Cardiac septum (tissue), 1 donor: ENCODE measurements around the gene CLTB. TPM values are rescaled to one million over a fixed set of nuclear protein-coding genes. Genes with fewer than 3 reads are reported as not detected.

ENCODE experiments used
- DNase-seq: peaks from one replicate; pipeline ENCODE4 v3.0.0-alpha.2; 2020; ENCODE audit warnings: low spot score
- intact Hi-C: fragments of 100-400 bp; cut with DNase I; formaldehyde crosslinking; loops from one replicate; pipeline ENCODE4 v1.14.0; 2022
- microRNA-seq: library from miRNA; unstranded; fragments of <30 nt; microRNA quantifications from one replicate; pipeline ENCODE4 v1.2.0, GENCODE V29; 2020
- total RNA-seq: library from RNA; stranded (reverse); fragmentation: NEBNext Ultra II Directional; extraction: Animal tissue kit (Norgen Biotek cat#: 25700); gene quantifications from one replicate; pipeline ENCODE4 v1.2.1, GENCODE V29; 2021
- donor health status: DM: no; HTN: no; CAD: no.

The CLTB gene
- total RNA-seq, 1 donor from 2014 or later, result 252 TPM

- intact Hi-C loops, result loop anchor here (5.0 kb wide), 1 partner anchor 180 kb away; no protein-coding TSS in a partner anchor
- DNase-seq, result no peak
These were observed 54.2 kb downstream of the CLTB start for GRCh38 chr5:176362233-176362490.

DNA sequence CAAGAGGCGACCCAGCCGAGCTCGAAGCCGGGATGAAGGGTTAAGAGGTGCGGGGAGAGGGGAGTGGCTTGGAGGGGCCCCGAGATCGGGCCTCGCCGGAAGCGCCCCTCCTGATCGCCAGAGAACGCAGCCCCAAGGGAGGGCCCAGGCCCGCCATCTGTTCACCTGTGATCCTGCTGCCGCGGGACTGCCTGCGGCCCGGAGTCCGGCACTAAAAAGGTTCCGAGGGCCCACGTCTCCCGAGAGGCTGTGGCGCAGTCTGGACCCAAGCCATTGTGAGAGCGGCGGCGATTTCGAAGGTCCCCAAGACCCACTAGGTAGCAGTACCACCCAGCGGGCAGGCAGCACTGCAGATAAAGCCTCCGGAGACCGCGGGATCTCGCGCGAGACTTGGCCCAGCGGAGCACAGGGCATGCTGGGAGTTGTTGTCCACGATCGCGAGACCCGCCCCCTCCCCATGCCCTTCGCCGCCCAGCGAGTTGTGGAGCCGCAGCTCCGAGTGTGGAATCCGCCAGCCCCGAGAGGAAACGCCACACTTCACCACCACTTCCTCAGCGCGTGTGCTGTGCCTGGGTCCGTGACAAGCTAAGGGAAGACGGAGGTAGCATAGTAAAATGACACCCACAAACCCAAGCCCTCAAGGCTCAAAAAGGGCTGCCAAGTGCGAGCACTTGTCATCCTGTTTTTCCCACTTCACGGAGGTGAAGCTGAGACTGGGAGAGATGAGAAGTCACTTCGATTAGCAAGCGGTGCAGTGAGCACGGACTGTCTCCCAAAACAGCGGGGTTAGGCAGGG, 54.7 kb downstream of the CLTB start, which contains the start of gene KIAA1191:
Gene KIAA1191 (minus strand): TSS at position 328 of the 796 bp plus-strand sequence. CDS start 2,256 bp downstream, outside the sequence.
- intact Hi-C loops, result loop anchor here (1.0 to 5.0 kb wide), 3 partner anchors 27 to 181 kb away; partner anchors contain the start of genes HIGD2A and NOP16
- peak; percentile 98 for DNase-seq

- intact Hi-C loops, result loop anchor here (1.0 to 5.0 kb wide), 3 partner anchors 28 to 181 kb away; partner anchors contain the start of genes HIGD2A and NOP16
- no peak for DNase-seq
These were observed 55.4 kb downstream of the CLTB start for GRCh38 chr5:176360894-176361436.

GRCh38 chr5:176359658-176360057, 56.7 kb downstream of the CLTB start:
- no peak for DNase-seq
- intact Hi-C loops, result loop anchor here (2.0 to 5.0 kb wide), 2 partner anchors 29 to 183 kb away; partner anchors contain the start of genes HIGD2A and NOP16

- intact Hi-C loops, result no loop called here
- DNase-seq, result no peak
These were observed 60.2 kb downstream of the CLTB start for GRCh38 chr5:176356179-176356566.

DNA sequence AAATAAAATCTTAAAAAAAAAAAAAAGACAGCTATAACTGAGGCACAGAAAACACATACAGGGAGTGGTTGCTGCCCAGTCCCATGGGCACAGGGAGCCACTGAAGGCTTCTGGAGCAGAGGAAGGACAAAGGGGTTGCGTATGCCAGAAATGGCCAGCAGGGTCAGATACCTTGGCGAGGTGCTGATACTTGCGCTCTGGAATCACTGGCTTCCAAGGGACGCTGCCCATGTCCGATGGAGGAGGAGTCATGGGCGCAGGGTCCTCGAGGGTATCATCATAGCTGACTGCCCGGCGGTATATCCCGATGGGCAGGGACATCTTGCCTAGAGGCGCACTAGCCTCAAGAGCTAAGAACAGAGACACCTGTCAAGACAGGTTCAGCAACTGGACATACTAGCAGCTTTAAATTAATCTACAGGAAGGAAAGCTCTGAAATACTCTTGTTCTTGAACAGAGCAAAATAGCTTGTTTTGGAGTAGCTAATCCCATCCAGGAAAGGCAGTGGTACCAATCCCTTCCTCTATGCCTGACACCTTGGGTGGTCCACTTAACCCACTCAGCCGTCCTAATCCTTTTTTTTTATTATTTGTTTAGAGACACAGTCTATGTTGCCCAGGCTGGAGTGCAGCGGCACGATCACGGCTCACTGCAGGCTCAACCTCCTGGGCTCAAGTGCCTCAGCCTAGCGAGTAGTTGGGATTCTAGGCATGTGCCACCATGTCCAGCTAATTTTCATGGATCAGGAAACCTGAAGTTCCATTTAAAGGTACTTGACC, 60.8 kb downstream of the CLTB start:
- no peak for DNase-seq
- intact Hi-C loops, result no loop called here

- DNase-seq, result no peak
- intact Hi-C loops, result no loop called here
These were observed 62.8 kb downstream of the CLTB start for GRCh38 chr5:176353533-176353932.

DNA sequence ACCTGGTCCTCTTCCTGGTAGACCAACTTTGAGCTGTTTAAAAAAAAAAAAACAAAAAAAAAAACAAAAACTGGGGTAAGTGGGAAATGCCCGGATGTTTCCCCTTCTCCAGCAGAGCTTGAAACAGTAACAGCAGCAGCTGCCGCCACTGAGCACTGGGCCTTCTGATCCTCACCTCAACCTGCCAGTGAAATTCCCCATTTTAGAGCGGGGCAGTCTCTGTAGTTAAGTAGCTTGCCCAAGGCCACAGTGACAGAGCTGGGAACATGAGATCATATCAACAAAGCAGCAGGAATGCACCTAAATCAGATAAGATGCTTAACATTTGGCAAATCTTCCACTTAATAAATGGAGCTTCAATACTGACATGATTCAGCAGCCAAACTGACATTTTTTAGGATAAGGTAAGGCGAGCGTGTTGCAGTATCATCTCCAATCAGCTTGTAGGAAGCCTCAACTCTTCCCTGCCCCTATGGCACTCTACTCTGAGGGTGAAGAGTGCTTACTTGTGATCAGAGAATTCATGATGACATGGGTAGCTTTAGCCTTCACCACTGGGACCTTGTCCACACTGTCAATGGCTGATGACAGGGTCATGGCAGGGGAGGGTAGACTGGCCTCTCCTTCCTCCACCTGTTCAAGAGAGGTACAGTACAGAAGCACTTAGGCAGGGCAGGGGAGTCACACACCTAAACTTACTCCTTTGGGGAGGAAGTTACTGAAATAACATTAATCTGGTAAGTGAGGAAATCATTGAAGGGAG, 64.0 kb downstream of the CLTB start:
- no peak for DNase-seq
- intact Hi-C loops, result no loop called here

DNA sequence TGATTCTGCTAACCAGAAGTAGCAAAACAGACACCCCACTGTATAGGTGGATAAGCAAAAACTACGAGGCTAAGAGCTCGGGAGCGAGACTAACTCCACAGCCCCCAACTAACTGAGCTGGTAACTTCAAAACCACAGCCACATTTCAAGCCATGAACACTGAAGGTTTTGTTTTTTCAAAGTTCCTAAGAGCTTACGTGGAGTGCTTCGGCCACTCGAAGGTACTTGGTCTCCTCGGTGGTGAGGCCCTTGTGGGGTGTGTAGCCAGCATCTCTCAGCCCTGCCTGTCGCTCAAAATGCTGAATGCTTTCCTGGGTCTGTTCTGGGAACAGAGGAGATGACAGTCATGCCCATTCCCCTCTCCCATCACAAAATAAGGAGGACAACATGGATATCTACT, 65.9 kb downstream of the CLTB start:
- intact Hi-C loops, result no loop called here
- no peak for DNase-seq

- DNase-seq, result no peak
- intact Hi-C loops, result no loop called here
These were observed 73.4 kb downstream of the CLTB start for GRCh38 chr5:176342766-176343458.

Small RNA genes lying within 50 kb of the gene (microRNA-seq; reads per million reads assigned to microRNA genes)
- gene MIR1271, result 15.6 reads per million, percentile 32 among the genes with 10 or more reads in this experiment

Other genes with a start within 250 kb of the CLTB start
- 6.7 TPM for gene SIMC1, start 178.1 kb downstream of the CLTB start, total RNA-seq
- gene KIAA1191, start 54.8 kb downstream of the CLTB start, total RNA-seq, result 104 TPM
- gene ARL10, start 51.1 kb downstream of the CLTB start, total RNA-seq, result 11.4 TPM
- gene NOP16, start 27.9 kb downstream of the CLTB start, total RNA-seq, result 22.5 TPM
- 266 TPM for gene HIGD2A, start 27.8 kb downstream of the CLTB start, total RNA-seq
- gene FAF2, start 31.8 kb upstream of the CLTB start, total RNA-seq, result 15.9 TPM
- 25.4 TPM for gene RNF44, start 120.9 kb upstream of the CLTB start, total RNA-seq
- 0.51 TPM for gene CDHR2, start 132.8 kb upstream of the CLTB start, total RNA-seq
- 0.48 TPM for gene GPRIN1, start 193.6 kb upstream of the CLTB start, total RNA-seq
- 0.43 TPM for gene SNCB, start 214.0 kb upstream of the CLTB start, total RNA-seq
- not detected for gene EIF4E1B, start 214.1 kb upstream of the CLTB start, total RNA-seq
- gene TSPAN17, start 230.9 kb upstream of the CLTB start, total RNA-seq, result 30.2 TPM